GM23338 (cell line): ENCODE data around the gene NCOR2. TPM values are rescaled to one million over a fixed set of nuclear protein-coding genes. Genes with fewer than 3 reads are reported as not detected.

ENCODE experiments used
- ATAC-seq: fragments of 200-7000 bp; cut with Tn5 transposase; 3 replicates; pipeline ENCODE4 v1.9.1; 2020
- DNase-seq: peaks from one replicate; pipeline ENCODE4 v3.0.0-alpha.2; 2015; ENCODE audit warnings: low spot score
- H2AFZ ChIP-seq: fragments of 200-600 bp; sonication (generic); 2 replicates; pipeline ENCODE4 v1.8.0; 2016; ENCODE audit warnings: antibody characterized with exemption, mild to moderate bottlenecking, moderate library complexity
- H3F3A ChIP-seq: fragments of 200-600 bp; sonication (generic); replicated peaks from 2 replicates; pipeline ENCODE4 v1.8.0; 2017; ENCODE audit warnings: antibody characterized with exemption, mixed run types, low read depth
- H3K27ac ChIP-seq: fragments of 200-600 bp; sonication (generic); 2 replicates; pipeline ENCODE4 v1.6.1; 2016; ENCODE audit warnings: low read depth
- H3K27me3 ChIP-seq: fragments of 200-600 bp; sonication (generic); 2 replicates; pipeline ENCODE4 v1.8.0; 2016; ENCODE audit warnings: mild to moderate bottlenecking, mixed run types, moderate library complexity; ENCODE audit not compliant: insufficient read depth
- H3K36me3 ChIP-seq: fragments of 200-600 bp; sonication (generic); 2 replicates; pipeline ENCODE4 v1.8.0; 2016; ENCODE audit warnings: mild to moderate bottlenecking; ENCODE audit not compliant: insufficient read depth
- H3K4me1 ChIP-seq: fragments of 200-600 bp; sonication (generic); 2 replicates; pipeline ENCODE4 v1.8.0; 2016; ENCODE audit warnings: mild to moderate bottlenecking, moderate library complexity; ENCODE audit not compliant: insufficient read depth
- H3K4me2 ChIP-seq: fragments of 200-600 bp; sonication (generic); 2 replicates; pipeline ENCODE4 v1.7.1; 2017; ENCODE audit warnings: mixed run types
- H3K4me3 ChIP-seq: fragments of 200-600 bp; sonication (generic); 2 replicates; pipeline ENCODE4 v1.6.1; 2016; ENCODE audit warnings: mixed run types
- H3K79me2 ChIP-seq: fragments of 200-600 bp; sonication (generic); replicated peaks from 2 replicates; pipeline ENCODE4 v1.8.0; 2017; ENCODE audit warnings: mild to moderate bottlenecking; ENCODE audit not compliant: insufficient read depth
- H3K9me2 ChIP-seq: fragments of 200-600 bp; sonication (generic); 2 replicates; pipeline ENCODE4 v1.8.0; 2017; ENCODE audit not compliant: insufficient read depth
- H4K20me1 ChIP-seq: fragments of 200-600 bp; sonication (generic); replicated peaks from 2 replicates; pipeline ENCODE4 v1.8.0; 2017; ENCODE audit warnings: mild to moderate bottlenecking; ENCODE audit not compliant: insufficient read depth
- H3K27ac Mint-ChIP-seq: 2 replicates; pipeline ENCODE4 v1.8.0; 2020; ENCODE audit warnings: inconsistent platforms, mild to moderate bottlenecking, moderate library complexity, mixed read lengths
- H3K27me3 Mint-ChIP-seq: 3 replicates; pipeline ENCODE4 v1.8.0; 2022; ENCODE audit warnings: low read depth, mild to moderate bottlenecking, moderate library complexity, mixed read lengths, inconsistent platforms; ENCODE audit not compliant: insufficient read depth, poor library complexity
- H3K36me3 Mint-ChIP-seq: 3 replicates; pipeline ENCODE4 v1.8.0; 2021; ENCODE audit warnings: low read depth, mild to moderate bottlenecking, inconsistent platforms, moderate library complexity, mixed read lengths
- H3K4me1 Mint-ChIP-seq: 3 replicates; pipeline ENCODE4 v1.8.0; 2020; ENCODE audit warnings: mild to moderate bottlenecking, inconsistent platforms, mixed read lengths
- H3K4me3 Mint-ChIP-seq: 3 replicates; pipeline ENCODE4 v1.8.0; 2021; ENCODE audit warnings: moderate library complexity, mild to moderate bottlenecking, inconsistent platforms, mixed read lengths
- H3K9me3 Mint-ChIP-seq: 3 replicates; pipeline ENCODE4 v1.8.0; 2020; ENCODE audit warnings: moderate library complexity, mild to moderate bottlenecking, inconsistent platforms, mixed read lengths
- CREB1 ChIP-seq: fragments of 250-450 bp; sonication (Bioruptor Pico); IDR thresholded peaks from 2 replicates; pipeline ENCODE4 v1.5.0; 2020; ENCODE audit warnings: low read depth, mild to moderate bottlenecking, moderate library complexity
- EZH2phosphoT487 ChIP-seq: fragments of 200-600 bp; sonication (generic); IDR thresholded peaks from one replicate; pipeline ENCODE4 v1.8.1; 2018; ENCODE audit warnings: antibody characterized with exemption; ENCODE audit not compliant: unreplicated experiment
- POLR2AphosphoS5 ChIP-seq: IDR thresholded peaks from 2 replicates; pipeline ENCODE4 v1.6.1; 2016; ENCODE audit warnings: antibody characterized with exemption, low read depth
- polyA plus RNA-seq: library from polyadenylated mRNA; unstranded; fragments of >200 nt; fragmentation: Nextera tagmentation; extraction: Ambion mirVana; gene quantifications from 2 replicates; pipeline ENCODE4 v1.2.1, GENCODE V29; 2016
- total RNA-seq: library from RNA; depleted of rRNA; stranded (reverse); fragments of >200 nt; shearing (Covaris generic); gene quantifications from 2 replicates; pipeline ENCODE4 v1.2.3, GENCODE V29; 2014
- TF ChIP-seq, protein P1 (sequence below): IDR thresholded peaks from 2 replicates; pipeline ENCODE4 v1.6.1; 2016; ENCODE audit warnings: antibody characterized with exemption
- TF ChIP-seq, protein P2 (sequence below), 2 experiments: fragments of 200-600 bp in 1 of 2; sonication (generic) in 1 of 2; conservative IDR thresholded peaks; 2 replicates each; pipeline versions ENCODE4 v1.5.1 to v1.6.1; 2016 to 2017; ENCODE audit warnings: antibody characterized with exemption in 2 of 2, low read depth in 2 of 2, mild to moderate bottlenecking in 2 of 2, moderate library complexity in 1 of 2

Gene NCOR2
- total and polyA plus RNA-seq, 2 experiments from 2014 or later, result 69.6 to 190 TPM

DNA sequence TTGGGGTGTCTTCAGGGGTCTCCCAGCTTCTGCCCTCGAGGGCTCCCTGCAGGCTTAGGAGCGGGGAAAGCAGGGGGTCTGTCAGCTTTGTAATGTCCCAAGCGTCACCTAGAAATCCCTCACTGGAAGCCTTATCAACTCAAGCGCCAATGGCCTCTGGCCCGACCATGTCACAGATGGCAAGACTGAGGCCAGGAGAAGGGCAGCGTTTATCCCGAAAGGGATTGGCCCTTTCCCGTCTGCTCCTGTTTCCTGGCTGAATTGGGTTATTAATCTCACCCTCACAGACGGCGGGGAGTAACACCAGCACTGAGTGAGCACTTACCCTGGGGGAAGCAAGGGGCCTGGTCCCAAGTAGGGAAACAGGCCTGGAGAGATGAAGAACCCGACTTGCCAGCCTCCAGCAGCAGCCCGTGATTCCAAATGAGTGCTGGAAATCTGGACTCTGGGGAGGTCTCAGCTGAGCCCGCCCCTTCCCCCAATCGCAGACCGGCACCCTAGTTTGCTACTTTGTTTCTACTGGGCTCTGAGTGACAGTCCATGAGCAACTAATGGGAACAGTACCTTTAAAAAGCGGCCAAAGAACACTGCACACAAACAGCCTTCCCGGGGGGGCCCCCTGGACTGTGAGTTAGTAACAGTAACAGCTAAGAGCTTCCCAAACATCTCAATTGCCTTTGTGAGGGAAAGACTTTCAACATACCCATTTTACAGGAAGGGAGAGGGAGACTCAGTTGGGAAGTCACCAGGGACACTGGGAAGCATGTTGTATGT, 2.1 kb upstream of the NCOR2 start (continued):
- TF ChIP-seq CREB1 (CRISPR knock-in tag) (no peak), POLR2AphosphoS5 (no peak)
- TF ChIP-seq, protein P1, sequence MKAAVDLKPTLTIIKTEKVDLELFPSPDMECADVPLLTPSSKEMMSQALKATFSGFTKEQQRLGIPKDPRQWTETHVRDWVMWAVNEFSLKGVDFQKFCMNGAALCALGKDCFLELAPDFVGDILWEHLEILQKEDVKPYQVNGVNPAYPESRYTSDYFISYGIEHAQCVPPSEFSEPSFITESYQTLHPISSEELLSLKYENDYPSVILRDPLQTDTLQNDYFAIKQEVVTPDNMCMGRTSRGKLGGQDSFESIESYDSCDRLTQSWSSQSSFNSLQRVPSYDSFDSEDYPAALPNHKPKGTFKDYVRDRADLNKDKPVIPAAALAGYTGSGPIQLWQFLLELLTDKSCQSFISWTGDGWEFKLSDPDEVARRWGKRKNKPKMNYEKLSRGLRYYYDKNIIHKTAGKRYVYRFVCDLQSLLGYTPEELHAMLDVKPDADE, result no peak

DNA sequence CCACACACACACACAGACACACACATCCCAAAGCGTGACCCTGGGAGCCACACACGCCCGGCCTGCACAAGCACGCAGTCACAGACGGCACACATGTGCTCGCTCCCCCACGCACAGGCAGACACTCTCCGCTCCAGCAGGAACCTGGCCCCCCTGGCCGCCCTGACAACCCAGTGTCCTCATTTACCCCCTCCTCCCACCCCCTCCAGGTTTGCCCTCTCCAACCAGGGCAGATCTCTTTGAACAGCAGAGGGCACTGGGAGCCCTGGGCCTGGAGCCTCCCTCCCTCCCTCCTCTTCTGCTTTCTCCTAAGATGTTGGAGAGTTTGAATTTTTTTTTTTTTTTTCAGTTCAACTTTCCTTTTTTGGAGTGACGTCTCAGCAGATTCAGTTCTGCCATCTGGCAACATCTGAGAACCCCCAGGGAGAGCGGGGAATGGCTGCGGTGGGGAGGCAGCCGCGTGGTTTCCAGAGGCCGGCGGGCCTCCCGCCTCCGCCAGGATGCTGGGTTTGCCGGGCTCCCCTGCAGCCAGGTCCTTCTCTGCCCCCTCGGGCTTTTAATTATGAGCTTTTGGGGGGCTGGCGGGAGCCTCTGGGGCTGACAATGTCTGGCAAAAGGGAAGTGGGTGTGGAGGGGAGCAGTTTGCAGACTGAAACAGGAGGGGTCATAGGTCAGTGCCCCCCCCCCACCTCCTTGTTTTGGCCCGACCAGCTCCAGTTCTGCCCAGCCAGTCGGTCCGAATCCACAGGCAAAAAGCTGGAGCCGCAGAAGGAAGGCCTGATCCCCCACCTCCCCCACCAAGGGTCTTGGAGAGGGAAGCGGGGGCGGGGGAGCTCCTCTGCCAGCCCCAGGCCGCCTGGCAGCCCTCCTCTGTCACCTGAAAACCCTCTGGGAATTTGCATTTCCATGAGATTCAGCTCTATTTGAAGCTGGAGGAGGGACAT, 1.3 kb upstream of the NCOR2 start:
- Histone ChIP-seq H3K27me3 (no peaks in the 10 kb centered on the region), H3K79me2 (peaks cover 32% of the 10 kb centered on the region), H3K4me1 (peaks cover 34% of the 10 kb centered on the region), H3K4me2 (peak overlapping the region; percentile 95), H3F3A (peaks cover 18% of the 10 kb centered on the region; the same call in 1 of the 2 replicates), H3K4me3 (peak overlapping the region; percentile 84), H2AFZ (0 out of 2 replicates have a peak overlapping the region, but pooled peaks have one; percentile 63), H3K9me2 (no peaks in the 10 kb centered on the region), H4K20me1 (peaks cover 15% of the 10 kb centered on the region), H3K36me3 (no peaks in the 10 kb centered on the region), H3K27ac (peak overlapping the region; percentile 51; the same call in 1 of the 2 replicates)
- H3K4me1 Mint-ChIP-seq, result peaks cover 37% of the 10 kb centered on the region
- peak; percentile 71 for DNase-seq
- H3K36me3 Mint-ChIP-seq, result no peaks in the 10 kb centered on the region
- no peaks in the 10 kb centered on the region for H3K9me3 Mint-ChIP-seq
- peaks cover 15% of the 10 kb centered on the region for H3K27me3 Mint-ChIP-seq
- H3K27ac Mint-ChIP-seq, result peak overlapping the region; percentile 84
- TF ChIP-seq, protein P2, sequence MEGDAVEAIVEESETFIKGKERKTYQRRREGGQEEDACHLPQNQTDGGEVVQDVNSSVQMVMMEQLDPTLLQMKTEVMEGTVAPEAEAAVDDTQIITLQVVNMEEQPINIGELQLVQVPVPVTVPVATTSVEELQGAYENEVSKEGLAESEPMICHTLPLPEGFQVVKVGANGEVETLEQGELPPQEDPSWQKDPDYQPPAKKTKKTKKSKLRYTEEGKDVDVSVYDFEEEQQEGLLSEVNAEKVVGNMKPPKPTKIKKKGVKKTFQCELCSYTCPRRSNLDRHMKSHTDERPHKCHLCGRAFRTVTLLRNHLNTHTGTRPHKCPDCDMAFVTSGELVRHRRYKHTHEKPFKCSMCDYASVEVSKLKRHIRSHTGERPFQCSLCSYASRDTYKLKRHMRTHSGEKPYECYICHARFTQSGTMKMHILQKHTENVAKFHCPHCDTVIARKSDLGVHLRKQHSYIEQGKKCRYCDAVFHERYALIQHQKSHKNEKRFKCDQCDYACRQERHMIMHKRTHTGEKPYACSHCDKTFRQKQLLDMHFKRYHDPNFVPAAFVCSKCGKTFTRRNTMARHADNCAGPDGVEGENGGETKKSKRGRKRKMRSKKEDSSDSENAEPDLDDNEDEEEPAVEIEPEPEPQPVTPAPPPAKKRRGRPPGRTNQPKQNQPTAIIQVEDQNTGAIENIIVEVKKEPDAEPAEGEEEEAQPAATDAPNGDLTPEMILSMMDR (conservative IDR thresholded peaks at IDR 0.05; ENCODE audit: low read depth in 2 of 2), result peak; percentile 34 to 58
- no peak for TF ChIP-seq EZH2phosphoT487
- TF ChIP-seq POLR2AphosphoS5, result no peak
- TF ChIP-seq CREB1 (CRISPR knock-in tag), result 0 out of 2 replicates have a peak, but pooled peaks have one; percentile 16
- ATAC-seq, result peak; percentile 9
- peak overlapping the region; percentile 77 for H3K4me3 Mint-ChIP-seq
